Dermis microvascular lymphatic vessel endothelial cell (primary cell): Measurements from ENCODE around the gene JARID2. TPM values are rescaled to one million over a fixed set of nuclear protein-coding genes. Genes with fewer than 3 reads are reported as not detected.
"Not testable (repeated sequence)": the region's sequence is repeated elsewhere in the genome, so short reads cannot be mapped to it uniquely, and the experiment has no call there.

Experiments
- DNase-seq, 2 donors: peaks; one replicate each; pipeline versions ENCODE4 v3.0.0 to v3.0.0-alpha.2; 2010; ENCODE audit warnings: low read depth in 2 of 2
- total RNA-seq: library from RNA; depleted of rRNA; stranded (reverse); fragments of >200 nt; gene quantifications from 2 replicates; pipeline ENCODE4 v1.2.1, GENCODE V29; 2014

Gene JARID2
- total RNA-seq, 1 donor from 2014 or later: 11.8 TPM

GRCh38 chr6:15533379-15534026, 287.6 kb downstream of the JARID2 start:
- DNase-seq: no peak

- no peak for DNase-seq
Observed at GRCh38 chr6:15534974-15535373, 289.1 kb downstream of the JARID2 start.

- no peak for DNase-seq
Observed at GRCh38 chr6:15535495-15536197, 289.8 kb downstream of the JARID2 start.

GRCh38 chr6:15536198-15536955, 290.5 kb downstream of the JARID2 start:
- no peak for DNase-seq

GRCh38 chr6:15538106-15538505, 292.2 kb downstream of the JARID2 start:
- no peak for DNase-seq

- DNase-seq: no peak
Observed at GRCh38 chr6:15538766-15539495, 293.1 kb downstream of the JARID2 start.

- no peak for DNase-seq
Observed at GRCh38 chr6:15539722-15540270, 293.9 kb downstream of the JARID2 start.

- DNase-seq: not testable (repeated sequence)
Observed at GRCh38 chr6:15543332-15543917, 297.6 kb downstream of the JARID2 start.

- no peak for DNase-seq
Observed at GRCh38 chr6:15544321-15544900, 298.5 kb downstream of the JARID2 start.

GRCh38 chr6:15546591-15546990, 300.7 kb downstream of the JARID2 start:
- no peak for DNase-seq

GRCh38 chr6:15547400-15547799, 301.5 kb downstream of the JARID2 start:
- peak in 1 of 2 donors; percentile 46 for DNase-seq

- DNase-seq: no peak
Observed at GRCh38 chr6:15549371-15549770, 303.5 kb downstream of the JARID2 start.

- DNase-seq: no peak
Observed at GRCh38 chr6:15550546-15551123, 304.8 kb downstream of the JARID2 start.

GRCh38 chr6:15551262-15551661, 305.4 kb downstream of the JARID2 start:
- peak in 1 of 2 donors; percentile 41 for DNase-seq

- peak; percentile 91 to 95 for DNase-seq
Observed at GRCh38 chr6:15551798-15552197, 305.9 kb downstream of the JARID2 start.

GRCh38 chr6:15553031-15553430, 307.2 kb downstream of the JARID2 start:
- DNase-seq: no peak

GRCh38 chr6:15553736-15554294, 307.9 kb downstream of the JARID2 start:
- DNase-seq: no peak

GRCh38 chr6:15554728-15555100, 308.8 kb downstream of the JARID2 start:
- DNase-seq: no peak

- peak in 1 of 2 donors; percentile 58 for DNase-seq
Observed at GRCh38 chr6:15555101-15556038, 309.5 kb downstream of the JARID2 start.
